ENCODE results near the gene TMEM151A.

GRCh38 chr11:66264914-66265313 is 26.8 kb upstream of the TMEM151A start:
- no peak for TF ChIP-seq POLR2A (IDR thresholded peaks at IDR 0.05)
- TF ChIP-seq, protein P1, sequence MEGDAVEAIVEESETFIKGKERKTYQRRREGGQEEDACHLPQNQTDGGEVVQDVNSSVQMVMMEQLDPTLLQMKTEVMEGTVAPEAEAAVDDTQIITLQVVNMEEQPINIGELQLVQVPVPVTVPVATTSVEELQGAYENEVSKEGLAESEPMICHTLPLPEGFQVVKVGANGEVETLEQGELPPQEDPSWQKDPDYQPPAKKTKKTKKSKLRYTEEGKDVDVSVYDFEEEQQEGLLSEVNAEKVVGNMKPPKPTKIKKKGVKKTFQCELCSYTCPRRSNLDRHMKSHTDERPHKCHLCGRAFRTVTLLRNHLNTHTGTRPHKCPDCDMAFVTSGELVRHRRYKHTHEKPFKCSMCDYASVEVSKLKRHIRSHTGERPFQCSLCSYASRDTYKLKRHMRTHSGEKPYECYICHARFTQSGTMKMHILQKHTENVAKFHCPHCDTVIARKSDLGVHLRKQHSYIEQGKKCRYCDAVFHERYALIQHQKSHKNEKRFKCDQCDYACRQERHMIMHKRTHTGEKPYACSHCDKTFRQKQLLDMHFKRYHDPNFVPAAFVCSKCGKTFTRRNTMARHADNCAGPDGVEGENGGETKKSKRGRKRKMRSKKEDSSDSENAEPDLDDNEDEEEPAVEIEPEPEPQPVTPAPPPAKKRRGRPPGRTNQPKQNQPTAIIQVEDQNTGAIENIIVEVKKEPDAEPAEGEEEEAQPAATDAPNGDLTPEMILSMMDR (IDR thresholded peaks at IDR 0.05) = peak in 3 of 6 experiments; percentile 12 to 36 (median 32)

Measured in Peyer's patch (tissue), 4 donors.